Effector CD8-positive, alpha-beta T cell (primary cell): ENCODE results near the gene ABHD10.

Source experiments
- DNase-seq: peaks from one replicate; lab custom pipeline; 2025; lab: John Stamatoyannopoulos, UW

Gene ABHD10

DNA sequence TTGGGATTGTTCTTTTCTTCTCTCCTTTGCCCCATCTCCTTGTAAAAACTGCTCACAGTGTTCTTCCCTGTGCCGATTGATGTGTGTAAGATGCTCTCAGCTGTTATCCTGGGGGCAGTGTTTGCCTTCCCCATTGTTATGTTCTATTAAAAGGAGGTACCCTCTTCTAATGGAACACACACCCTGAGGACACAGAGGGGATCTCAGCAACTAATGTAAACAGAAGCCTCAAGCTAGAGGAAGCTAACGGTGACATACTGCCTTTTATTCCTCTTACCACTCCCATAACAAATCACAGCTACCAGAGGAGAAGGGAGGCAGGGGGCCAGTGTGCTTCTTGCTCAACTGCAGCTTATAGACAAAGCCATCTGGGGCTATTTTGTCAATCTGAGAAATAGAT is 22.1 kb downstream of the ABHD10 start:
- DNase-seq, result no peak

- DNase-seq, result no peak
Measured at GRCh38 chr3:112001526-112001925, 22.7 kb downstream of the ABHD10 start.

- DNase-seq, result no peak
Measured at GRCh38 chr3:112002096-112002971, 23.5 kb downstream of the ABHD10 start.

DNA sequence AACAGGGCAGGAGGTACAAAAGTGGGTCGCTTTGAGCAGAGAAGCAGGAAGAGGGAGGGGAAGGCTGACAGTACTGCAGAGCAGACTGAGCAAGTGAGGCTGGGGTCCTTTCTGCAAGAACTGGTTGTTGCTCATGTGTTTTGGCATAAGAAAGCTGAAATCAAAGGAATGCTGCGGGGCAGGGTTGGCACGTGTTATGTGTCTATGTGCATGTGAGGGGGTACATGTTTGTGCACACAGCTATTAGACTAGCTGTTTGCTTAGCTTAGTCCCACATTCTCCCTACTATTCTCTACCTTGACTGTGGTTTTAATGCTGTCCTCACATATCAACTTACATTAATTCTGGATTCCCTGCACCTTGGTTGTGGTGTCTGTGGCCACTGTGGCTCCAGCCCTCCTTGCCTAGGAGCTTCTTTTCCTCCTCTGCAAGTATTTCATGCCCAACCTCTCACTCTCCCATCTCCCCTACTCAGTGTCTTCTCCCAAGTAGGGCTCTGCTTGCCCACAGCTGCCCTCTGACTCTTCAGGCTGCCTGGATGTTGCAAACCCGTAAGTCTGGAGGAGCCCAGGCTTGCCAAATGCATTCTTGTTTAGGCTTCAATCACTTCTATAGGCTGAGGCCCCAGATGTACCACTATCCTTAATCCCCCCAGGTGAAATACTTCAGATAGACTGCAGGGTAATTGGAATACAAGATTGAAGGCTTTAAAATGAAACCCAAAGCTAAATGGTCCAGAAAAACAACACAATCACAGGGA is 24.7 kb downstream of the ABHD10 start:
- no peak for DNase-seq

- DNase-seq, result no peak
Measured at GRCh38 chr3:112004187-112004586, 25.4 kb downstream of the ABHD10 start.

GRCh38 chr3:112004669-112005068 is 25.8 kb downstream of the ABHD10 start:
- no peak for DNase-seq

GRCh38 chr3:112005091-112005672 is 26.4 kb downstream of the ABHD10 start:
- no peak for DNase-seq

GRCh38 chr3:112007633-112008032 is 28.8 kb downstream of the ABHD10 start:
- no peak for DNase-seq

DNA sequence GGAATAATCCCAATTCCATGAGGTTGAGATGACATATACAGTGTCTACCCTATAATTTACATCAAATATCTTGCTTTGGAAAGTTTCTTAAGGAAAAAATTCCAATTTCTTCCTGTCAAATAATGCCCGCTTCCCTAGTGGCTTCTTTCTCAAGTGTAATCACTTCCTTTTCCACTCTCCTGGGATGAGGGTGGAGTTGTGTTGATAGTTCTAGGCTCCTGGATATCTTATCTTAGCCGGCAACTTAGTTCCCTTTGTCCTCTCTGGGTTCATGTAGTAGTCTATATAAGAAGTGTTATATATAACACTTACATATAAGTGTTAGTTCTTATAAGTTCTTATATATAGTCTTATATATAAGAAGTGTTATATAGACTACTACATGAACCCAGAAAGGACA is 30.8 kb downstream of the ABHD10 start:
- no peak for DNase-seq

DNA sequence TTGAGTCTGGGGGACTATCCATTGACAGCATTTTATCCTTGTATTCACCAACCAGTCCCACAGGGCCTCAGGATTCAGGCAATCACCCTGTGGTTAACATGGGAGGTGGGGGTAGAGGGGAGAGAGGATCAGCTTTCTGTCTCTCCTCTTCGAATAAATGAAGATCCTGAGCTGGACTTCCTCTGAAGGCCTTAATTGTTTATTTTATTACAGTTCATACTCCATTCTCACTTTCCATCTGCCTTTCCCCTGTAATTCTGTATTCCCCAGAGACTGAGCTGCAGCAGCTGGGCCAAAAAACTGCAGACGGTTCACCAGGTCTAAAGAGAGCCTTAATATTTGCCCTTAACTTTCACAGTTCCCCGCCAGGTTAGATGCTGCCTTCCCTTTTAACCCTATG is 31.8 kb downstream of the ABHD10 start:
- no peak for DNase-seq

- no peak for DNase-seq
Measured at GRCh38 chr3:112011376-112011940, 32.6 kb downstream of the ABHD10 start.

DNA sequence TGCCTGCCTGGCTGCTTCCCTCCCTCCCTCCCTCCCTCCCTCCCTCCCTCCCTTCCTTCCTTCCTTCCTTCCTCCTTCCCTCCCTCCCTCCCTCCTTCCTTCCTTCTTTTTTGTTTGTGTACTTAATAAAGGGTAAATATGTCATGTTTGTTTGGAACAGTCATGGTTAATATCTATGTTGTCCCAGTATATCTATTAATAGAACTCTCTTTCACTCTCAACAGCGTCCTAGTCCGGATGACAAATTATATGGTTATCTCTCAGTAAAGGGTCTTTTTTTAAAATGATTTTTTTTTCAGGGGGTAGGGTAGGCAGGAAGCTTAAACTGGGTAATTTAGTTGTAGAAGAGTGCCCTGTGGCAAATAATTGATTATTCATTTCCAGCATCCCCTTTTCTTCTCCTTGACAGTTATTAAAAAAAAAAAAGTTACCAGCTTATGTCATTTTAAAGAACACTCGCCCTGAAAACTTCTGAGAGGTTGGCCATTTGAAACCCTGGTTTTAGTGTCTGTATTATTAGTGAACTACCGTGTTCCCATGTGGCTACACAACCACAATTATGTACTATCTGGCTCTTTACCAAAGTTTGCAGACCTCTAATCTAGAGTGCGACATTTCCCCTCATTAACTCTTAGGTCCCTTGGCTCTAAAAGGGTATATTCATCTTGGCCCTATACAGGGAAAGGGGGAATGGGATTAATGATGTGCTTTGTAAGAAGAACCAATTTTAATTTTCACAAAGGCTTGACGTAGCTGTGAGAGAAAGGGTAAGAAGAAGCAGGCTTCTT is 33.6 kb downstream of the ABHD10 start:
- no peak for DNase-seq

DNA sequence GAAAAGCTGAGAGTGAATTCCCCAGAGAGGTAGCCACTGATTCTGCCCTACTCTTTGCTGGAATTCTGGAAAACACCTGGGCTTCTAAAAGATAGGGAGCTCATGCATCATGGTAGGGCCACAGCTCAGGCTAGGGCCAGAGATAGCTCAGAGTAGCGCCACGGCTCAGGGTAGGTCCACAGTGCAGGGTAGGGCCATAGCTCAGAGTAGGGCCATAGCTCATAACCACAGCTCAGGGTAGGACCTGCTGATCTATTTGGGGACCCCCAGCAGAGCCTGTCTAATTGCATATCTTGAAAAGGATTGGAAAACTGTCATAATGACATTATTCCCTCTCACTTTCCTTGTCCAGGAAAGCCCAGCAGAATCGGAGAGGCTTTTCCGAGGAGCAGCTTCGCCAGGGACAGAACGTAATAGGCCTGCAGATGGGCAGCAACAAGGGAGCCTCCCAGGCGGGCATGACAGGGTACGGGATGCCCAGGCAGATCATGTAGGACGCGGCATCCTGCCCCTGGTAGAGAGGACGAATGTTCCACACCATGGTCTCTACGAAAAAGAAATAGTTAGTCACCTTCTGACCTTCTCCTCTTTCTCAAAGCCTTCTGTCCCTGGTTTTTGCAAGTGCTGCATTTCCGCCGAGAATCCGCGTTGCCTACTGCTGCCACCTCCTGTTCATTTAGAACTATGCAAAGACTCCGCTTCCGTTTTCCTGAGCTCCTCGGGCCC is 34.4 kb downstream of the ABHD10 start:
- DNase-seq, result no peak

DNA sequence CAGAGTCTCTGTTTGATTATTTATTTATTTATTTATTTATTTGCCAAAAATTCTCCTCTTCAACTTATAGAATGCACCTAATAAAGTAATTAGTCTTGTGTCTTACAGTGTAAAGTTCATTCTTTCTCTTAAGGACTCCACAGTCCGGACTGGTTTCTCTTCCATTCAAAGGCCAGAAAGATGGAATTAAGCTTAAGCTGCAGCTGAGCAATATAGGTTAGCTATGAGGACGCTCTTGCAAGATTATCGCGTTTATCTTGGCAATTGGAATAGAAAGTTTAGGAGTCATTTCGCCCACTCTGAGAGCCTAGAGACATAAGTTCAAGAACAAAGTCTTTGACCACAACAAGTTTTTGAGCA is 34.9 kb downstream of the ABHD10 start:
- DNase-seq, result no peak

- DNase-seq, result no peak
Measured at GRCh38 chr3:112017091-112017490, 38.3 kb downstream of the ABHD10 start.

DNA sequence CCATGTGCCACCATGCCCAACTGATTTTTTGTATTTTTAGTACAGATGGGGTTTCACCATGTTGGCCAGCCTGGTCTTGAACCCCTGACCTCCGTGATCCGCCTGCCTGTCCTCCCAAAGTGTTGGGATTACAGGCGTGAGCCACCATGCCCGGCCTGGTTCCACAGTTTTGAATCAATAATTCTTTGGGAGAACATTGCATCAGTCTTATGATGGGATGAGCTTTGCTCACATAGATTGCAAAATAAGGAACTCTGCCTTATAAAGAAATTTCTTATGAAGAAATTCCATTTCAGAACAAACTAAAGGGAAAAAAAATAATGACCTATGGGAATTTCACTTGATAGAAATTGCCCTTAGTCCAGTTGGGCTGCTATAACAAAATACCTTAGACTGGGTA is 39.9 kb downstream of the ABHD10 start:
- no peak for DNase-seq

DNA sequence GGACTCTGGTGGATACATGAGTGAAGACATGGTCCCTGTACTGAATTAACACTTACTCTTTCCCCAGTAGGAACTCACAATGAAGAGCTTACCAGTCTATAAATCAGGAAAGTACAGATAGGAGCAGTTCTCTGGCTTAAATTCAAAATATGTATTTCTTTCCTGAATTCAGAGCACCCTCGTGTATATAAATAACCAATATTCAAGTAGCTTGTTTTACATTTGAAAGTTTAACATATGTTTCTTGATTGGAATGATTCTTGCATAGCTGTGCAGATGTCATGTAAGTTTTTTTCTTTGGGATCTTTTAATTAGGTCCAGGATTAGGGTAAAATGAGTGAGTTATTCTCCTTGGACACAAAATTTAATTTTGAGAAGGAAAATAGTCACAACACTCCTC is 40.9 kb downstream of the ABHD10 start:
- no peak for DNase-seq

DNA sequence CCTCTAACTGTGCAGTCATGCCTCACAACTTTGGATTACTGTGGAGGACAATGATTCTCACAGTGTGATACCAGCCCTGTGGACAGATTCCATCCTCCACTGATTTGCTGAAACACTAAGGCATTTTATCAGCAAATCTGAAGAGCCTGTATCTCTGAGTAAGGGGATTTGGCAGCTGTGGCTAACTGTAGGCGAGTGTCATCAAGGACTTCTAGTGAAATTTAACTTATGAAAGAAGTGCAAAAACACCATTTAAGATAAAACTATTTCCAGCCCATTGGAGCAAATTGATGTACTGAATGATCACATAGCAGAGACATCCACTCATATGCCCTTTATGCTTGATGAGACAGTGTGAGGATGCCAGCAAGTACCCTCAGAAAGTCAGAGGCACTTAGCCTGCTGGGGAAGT is 41.9 kb downstream of the ABHD10 start:
- no peak for DNase-seq

GRCh38 chr3:112027142-112027541 is 48.3 kb downstream of the ABHD10 start:
- no peak for DNase-seq

- DNase-seq, result no peak
Measured at GRCh38 chr3:112027826-112028225, 49.0 kb downstream of the ABHD10 start.

DNA sequence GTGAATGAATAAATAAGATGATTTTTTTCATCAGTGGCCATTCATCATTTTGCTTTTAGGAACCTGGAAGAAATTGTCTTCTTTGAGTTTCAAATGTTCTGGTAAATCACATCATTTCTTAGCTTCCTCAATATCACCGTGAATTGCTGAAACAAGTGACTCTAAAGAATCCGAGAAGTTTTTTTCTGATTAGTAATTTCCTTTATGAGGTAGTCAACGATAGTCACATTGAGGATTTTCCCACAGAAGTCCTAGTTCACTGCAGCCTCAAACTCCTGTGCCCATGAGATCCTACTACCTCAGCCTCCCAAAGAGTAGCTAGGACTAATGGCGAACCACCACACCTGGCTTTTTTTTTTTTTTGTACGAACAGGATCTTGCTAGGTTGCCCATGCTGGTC is 52.1 kb downstream of the ABHD10 start:
- DNase-seq, result no peak
